Stimulated activated CD8-positive, alpha-beta memory T cell treated with anti-CD3 and anti-CD28 coated beads, Interleukin-15, amount 100 ng/mL, for 48 hours (primary cell): ENCODE results near the gene TRIM9.

Experiments used
- DNase-seq, 2 donors: peaks; one replicate each; pipeline ENCODE4 v3.0.0-alpha.2; 2020; ENCODE audit warnings: low read depth in 2 of 2

Gene TRIM9

DNA sequence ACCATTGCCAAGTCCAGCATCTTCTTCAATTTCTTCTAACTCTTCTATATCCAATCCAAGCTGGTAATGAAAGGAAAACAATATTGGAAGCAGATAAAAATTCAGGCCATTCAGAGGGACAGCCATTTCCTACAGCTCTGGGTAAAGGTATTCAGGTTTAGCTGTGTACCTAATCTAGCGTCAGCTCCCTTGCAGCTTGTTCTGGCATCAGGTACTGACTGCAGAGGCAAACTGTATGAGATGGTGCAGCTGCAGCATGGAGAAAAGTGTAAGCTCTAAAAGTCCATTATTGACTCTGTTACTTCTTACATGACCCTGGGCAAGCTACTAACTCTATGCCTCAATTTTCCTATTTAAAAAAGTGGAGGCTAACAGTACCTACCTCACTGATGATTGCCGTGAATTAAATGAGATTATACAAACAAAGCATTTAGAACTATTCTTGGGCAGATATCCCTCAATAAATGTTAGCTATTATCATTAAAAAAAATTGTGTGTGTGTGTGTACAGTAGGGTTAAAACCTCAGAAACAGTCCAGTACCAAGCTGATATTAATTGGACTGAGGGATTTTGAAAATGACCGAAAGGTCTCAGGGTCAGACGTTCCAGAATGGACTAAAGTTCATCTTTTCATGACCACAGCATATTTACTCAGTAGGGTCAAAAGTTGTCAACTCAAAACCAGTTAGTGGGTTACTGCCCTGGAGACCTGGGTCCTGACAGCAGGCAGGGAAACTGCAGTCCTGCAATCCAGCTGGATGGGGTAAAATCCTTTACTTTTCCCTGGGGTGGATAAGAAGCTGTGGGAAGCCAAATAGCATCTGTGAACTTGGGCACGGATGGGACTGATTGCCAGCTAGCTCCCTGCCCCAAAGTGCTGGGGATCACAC, 159.5 kb downstream of the TRIM9 start:
- no peak for DNase-seq

DNA sequence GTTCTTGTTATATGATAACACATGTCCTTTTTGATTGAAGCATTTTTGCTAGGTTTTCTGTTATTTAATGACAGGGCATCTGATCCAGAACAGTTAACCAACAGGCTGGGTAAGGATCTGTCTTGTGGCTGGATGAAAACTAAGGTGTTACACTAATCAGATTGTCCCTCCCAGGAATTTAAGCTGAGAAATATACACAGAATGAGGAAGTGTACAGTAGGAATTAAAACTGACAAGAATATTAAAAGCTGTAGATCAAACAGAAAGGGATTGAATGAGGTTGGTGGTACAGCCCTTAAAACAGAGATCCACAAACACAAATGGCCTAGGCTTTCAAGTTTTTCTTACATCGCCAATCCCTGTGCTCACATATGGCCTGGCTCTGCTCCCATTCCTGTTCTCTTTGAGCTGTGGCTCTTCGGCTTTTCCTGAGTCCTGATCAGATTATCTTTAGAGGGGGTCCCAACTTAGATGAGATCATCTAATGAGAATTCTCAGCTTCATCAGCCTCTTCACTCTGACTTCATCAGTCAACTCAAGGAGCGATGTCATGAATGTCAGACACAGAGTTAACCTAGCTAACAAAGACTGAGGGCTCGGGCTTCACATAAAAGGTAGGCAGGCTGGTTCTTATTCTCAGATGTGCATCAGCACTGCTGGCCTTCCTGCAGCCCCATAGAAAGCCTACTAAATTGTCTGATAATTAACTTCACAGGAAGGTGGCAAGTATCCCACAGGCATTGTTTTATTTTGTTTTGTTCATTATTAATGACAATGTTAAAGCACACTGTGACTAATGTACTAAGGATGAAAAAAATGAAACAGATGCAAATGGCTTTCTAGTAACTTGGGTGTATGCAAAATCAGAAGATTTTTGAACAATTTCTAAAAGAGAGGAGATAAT, 162.1 kb downstream of the TRIM9 start:
- no peak for DNase-seq

DNA sequence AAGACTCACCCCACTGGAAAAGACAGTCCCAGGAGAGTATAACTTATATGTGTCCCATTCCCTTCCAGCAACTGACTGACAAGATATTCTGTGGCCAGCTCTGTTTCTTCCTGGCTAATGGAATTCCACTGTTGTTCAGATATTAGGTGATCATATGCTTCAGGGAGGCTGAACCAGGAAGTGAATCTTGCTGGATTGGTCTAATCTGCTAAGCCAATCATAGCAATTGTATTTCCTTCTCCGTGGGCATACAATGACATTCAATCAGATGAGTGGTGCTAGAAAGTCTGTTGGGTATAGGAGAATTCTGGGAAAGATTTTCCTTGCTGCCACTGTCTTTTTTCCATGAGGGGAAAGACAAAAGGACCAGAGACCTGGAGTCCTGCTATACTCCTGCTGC, 162.7 kb downstream of the TRIM9 start:
- no peak for DNase-seq

DNA sequence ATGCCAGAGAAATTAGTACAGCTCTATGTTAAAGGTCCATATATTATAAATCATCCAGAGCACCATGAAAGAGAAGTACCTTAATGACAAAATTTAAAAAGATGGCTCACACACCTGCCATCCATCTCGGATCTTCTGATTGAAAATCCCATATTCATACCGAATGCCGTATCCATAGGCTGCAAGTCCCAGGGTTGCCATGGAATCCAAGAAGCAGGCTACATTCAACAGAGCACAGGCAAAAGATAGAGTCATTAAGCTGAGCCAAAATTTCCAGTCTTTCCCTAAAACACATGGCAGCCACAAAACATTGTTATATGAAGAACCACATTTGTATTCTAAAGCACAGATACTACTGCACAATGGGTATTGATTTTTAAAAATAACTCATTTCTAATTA, 163.3 kb downstream of the TRIM9 start:
- no peak for DNase-seq

DNA sequence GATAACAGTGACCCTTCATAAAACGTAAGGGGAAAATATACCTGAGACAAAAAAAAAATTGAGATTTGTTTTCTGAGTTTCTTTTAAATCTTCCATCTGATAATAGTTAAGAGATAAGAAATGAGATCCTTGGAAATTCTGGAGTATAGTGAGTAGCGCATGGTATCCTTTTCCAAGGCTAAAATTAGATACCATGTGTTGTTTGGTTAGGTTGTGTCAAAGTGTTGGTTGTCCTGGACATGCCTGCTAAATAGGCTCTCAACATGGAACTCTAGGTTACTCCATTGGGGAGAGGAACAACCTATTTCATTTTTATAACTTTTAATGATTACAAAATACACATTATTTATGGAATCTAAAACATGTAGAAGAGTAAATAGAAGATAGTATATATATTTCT, 165.4 kb downstream of the TRIM9 start:
- DNase-seq = no peak

DNA sequence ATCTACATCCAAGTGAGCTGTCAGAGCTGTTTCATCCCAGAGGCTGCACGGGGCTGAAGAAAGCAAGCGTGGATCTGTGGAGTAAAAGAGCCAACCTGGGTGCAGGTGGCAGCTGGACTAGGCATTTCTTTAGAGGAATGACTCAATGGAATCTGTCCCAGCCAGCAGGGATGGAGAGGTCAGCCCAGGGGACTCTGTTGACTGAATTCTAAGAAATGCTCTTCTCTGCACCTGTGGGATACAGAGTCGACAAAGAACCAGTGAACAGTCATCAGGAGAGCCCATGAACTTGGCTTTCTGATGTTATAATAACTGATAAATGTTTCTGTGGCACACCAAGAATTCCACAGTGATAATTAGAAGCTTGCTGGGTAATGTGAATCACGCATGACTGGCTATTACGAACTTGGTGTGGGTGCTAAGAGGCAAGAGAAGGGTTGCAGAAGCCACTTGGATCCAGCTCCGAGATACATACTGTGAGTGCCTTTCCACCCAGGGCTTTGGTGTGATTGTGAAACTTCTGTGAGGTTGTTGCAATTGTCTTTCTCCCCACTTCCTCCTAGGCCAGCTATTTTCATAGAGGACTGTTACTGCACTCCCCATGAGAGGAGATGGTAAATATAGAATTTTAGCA, 166.8 kb downstream of the TRIM9 start:
- DNase-seq = no peak

DNA sequence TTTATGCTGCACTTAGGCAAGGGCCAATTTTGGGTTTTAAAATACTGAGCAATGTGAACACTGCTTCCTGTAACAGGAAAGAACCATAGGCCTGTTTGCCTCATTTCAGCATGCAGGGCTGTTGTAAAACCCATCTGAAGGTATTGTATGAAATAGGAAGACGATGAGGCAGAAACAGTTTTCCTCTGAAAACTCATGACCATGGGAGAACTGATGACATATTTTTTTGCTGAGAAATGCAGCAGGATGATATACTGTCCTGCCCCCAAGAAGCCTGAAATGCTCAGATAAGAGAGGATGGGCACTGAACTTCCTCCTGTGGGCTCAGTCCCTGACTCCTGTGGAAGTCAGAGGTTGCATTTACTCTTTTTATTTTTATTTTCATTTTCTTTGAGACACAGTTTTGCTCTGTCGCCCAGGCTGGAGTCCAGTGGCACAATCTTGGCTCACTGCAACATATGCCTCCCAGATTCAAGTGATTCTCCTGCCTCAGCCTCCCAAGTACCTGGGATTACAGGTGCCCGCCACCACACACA, 168.0 kb downstream of the TRIM9 start:
- no peak for DNase-seq
